Measurements from ENCODE around the gene DACT1.
A peak's percentile ranks its signal among the peaks of the same experiment; 100 is the strongest.

Gene DACT1

GRCh38 chr14:58643366-58643765, 5.6 kb downstream of the DACT1 start:
- TF ChIP-seq GLIS3 (CRISPR knock-in tag; IDR thresholded peaks at IDR 0.05) (no peak), ISL1 (CRISPR knock-in tag; IDR thresholded peaks at IDR 0.05) (peak; percentile 56)
- ATAC-seq: peak; percentile 4; the same call in 1 of the 3 replicates

- ATAC-seq: no peak
- TF ChIP-seq ISL1 (CRISPR knock-in tag; IDR thresholded peaks at IDR 0.05) (no peak), GLIS3 (CRISPR knock-in tag; IDR thresholded peaks at IDR 0.05) (no peak), ZC3H10 (CRISPR knock-in tag; IDR thresholded peaks at IDR 0.05) (no peak), PPARA (CRISPR knock-in tag; IDR thresholded peaks at IDR 0.05; ENCODE audit: borderline replicate concordance) (no peak), ARNTL (CRISPR knock-in tag; IDR thresholded peaks at IDR 0.05; ENCODE audit: borderline replicate concordance, low read depth) (no peak), CREB5 (CRISPR knock-in tag; IDR thresholded peaks at IDR 0.05; ENCODE audit: low read depth) (no peak), ZFP30 (CRISPR knock-in tag; IDR thresholded peaks at IDR 0.05) (no peak)
Observed at GRCh38 chr14:58645641-58646040, 7.9 kb downstream of the DACT1 start.

GRCh38 chr14:58646479-58646878, 8.7 kb downstream of the DACT1 start:
- no peak for ATAC-seq
- no peak for TF ChIP-seq CSRNP3 (CRISPR knock-in tag; IDR thresholded peaks at IDR 0.05)
- TF ChIP-seq ESRRG (CRISPR knock-in tag; IDR thresholded peaks at IDR 0.05): no peak
- TF ChIP-seq POU6F1 (CRISPR knock-in tag; IDR thresholded peaks at IDR 0.05; ENCODE audit: borderline replicate concordance, low read depth): no peak
- no peak for TF ChIP-seq BACH2 (CRISPR knock-in tag; IDR thresholded peaks at IDR 0.05; ENCODE audit: borderline replicate concordance)
- TF ChIP-seq CSDC2 (CRISPR knock-in tag; IDR thresholded peaks at IDR 0.05): no peak
- TF ChIP-seq OSR1 (CRISPR knock-in tag; IDR thresholded peaks at IDR 0.05): no peak
- TF ChIP-seq ARNTL (CRISPR knock-in tag; IDR thresholded peaks at IDR 0.05; ENCODE audit: borderline replicate concordance, low read depth): no peak
- TF ChIP-seq ZC3H10 (CRISPR knock-in tag; IDR thresholded peaks at IDR 0.05): no peak
- no peak for TF ChIP-seq ZNF70 (CRISPR knock-in tag; IDR thresholded peaks at IDR 0.05)
- TF ChIP-seq TSHZ2 (CRISPR knock-in tag; IDR thresholded peaks at IDR 0.05): no peak

- no peak for ATAC-seq
- TF ChIP-seq CREB5 (CRISPR knock-in tag; IDR thresholded peaks at IDR 0.05; ENCODE audit: low read depth) (no peak), POU6F1 (CRISPR knock-in tag; IDR thresholded peaks at IDR 0.05; ENCODE audit: borderline replicate concordance, low read depth) (no peak), BACH2 (CRISPR knock-in tag; IDR thresholded peaks at IDR 0.05; ENCODE audit: borderline replicate concordance) (no peak), ZNF8 (CRISPR knock-in tag; IDR thresholded peaks at IDR 0.05) (no peak), ZNF70 (CRISPR knock-in tag; IDR thresholded peaks at IDR 0.05) (no peak), TOX (CRISPR knock-in tag; IDR thresholded peaks at IDR 0.05; ENCODE audit: borderline replicate concordance) (no peak), ZC3H10 (CRISPR knock-in tag; IDR thresholded peaks at IDR 0.05) (no peak), PATZ1 (CRISPR knock-in tag; IDR thresholded peaks at IDR 0.05; ENCODE audit: borderline replicate concordance) (no peak), ZFP30 (CRISPR knock-in tag; IDR thresholded peaks at IDR 0.05) (no peak)
Observed at GRCh38 chr14:58647777-58648176, 10.0 kb downstream of the DACT1 start.
